ENCODE data around the gene IGFBP2. TPM values are rescaled to one million over a fixed set of nuclear protein-coding genes. Genes with fewer than 3 reads are reported as not detected.

IGFBP2 gene
- total RNA-seq, 1 experiment from 2014 or later: 363 TPM

GRCh38 chr2:216688731-216689340 is 55.6 kb downstream of the IGFBP2 start:
- H3K9me3 ChIP-seq (ENCODE audit: control insufficient read depth, low read depth, low read length): no peaks in the 10 kb centered on the region
- Mint-ChIP-seq H3K9me3 (no peaks in the 10 kb centered on the region; a peak in 1 of 5 replicates), H3K4me1 (peaks cover 34 to 50% of the 10 kb centered on the region in 2 experiments), H3K27me3 (ENCODE audit: low read depth) (peaks cover 54% of the 10 kb centered on the region), H3K27ac (no peak overlapping the region), H3K4me3 (no peak overlapping the region), H3K36me3 (ENCODE audit: insufficient read depth in 1 of 3, low read depth in 3 of 3) (no peaks in the 10 kb centered on the region)
- no peak overlapping the region for H3K4ac ChIP-seq (ENCODE audit: low read depth, low read length)
- H2AFZ ChIP-seq (ENCODE audit: low read length): no peak overlapping the region
- H3K14ac ChIP-seq (ENCODE audit: insufficient read depth, low read length): no peak overlapping the region
- no peaks in the 10 kb centered on the region for H3K79me1 ChIP-seq (ENCODE audit: insufficient read depth, low read depth, low read length, poor library complexity, severe bottlenecking)
- no peak overlapping the region for H2BK5ac ChIP-seq (ENCODE audit: insufficient read length, low read length)
- H3K56ac ChIP-seq (ENCODE audit: insufficient read length, low read depth, low read length): no peak overlapping the region
- no CpG with 5 or more reads among the region's 9 CpGs for WGBS (ENCODE audit: extremely low coverage, insufficient read length, low lambda C conversion rate)
- H4K8ac ChIP-seq (replicated peaks; ENCODE audit: insufficient read length, low read depth, low read length): no peak overlapping the region
- no peak overlapping the region for H2BK120ac ChIP-seq (ENCODE audit: low read depth, low read length, poor library complexity, severe bottlenecking)
- no peak overlapping the region for H3K27ac ChIP-seq (ENCODE audit: insufficient read length, low read depth, low read length)
- no peak for DNase-seq
- H3K4me1 ChIP-seq (ENCODE audit: insufficient read depth, low read length): peaks cover 6% of the 10 kb centered on the region; the same call in 1 of the 2 replicates
- H3K23ac ChIP-seq (ENCODE audit: insufficient read length, low read depth, low read length): no peak overlapping the region
- no peak overlapping the region for H4K5ac ChIP-seq (ENCODE audit: insufficient read length, low read depth, low read length)
- TF ChIP-seq CTCF (conservative IDR thresholded peaks at IDR 0.05): no peak
- H4K91ac ChIP-seq (ENCODE audit: insufficient read length, low read depth, low read length): no peak overlapping the region
- H3K27me3 ChIP-seq (ENCODE audit: insufficient read depth, low read length): peaks cover 3% of the 10 kb centered on the region; the same call in 1 of the 2 replicates
- no peaks in the 10 kb centered on the region for H4K20me1 ChIP-seq (ENCODE audit: control insufficient read depth, insufficient read depth, insufficient read length)
- H3K4me2 ChIP-seq (ENCODE audit: insufficient read depth, insufficient read length, low read length): no peak overlapping the region
- H2BK12ac ChIP-seq (ENCODE audit: insufficient read length, low read depth, low read length): no peak overlapping the region
- H3T11ph ChIP-seq (ENCODE audit: low read length): no peak overlapping the region
- no peak overlapping the region for H3K18ac ChIP-seq (ENCODE audit: insufficient read length, low read depth, low read length)
- peaks cover 15% of the 10 kb centered on the region for H3K23me2 ChIP-seq (ENCODE audit: insufficient read length, low read depth, low read length, poor library complexity, severe bottlenecking)
- H2BK20ac ChIP-seq (ENCODE audit: low read depth, low read length, poor library complexity, severe bottlenecking): no peak overlapping the region
- no peak overlapping the region for H2BK15ac ChIP-seq (ENCODE audit: low read depth, low read length)
- H3K9ac ChIP-seq (ENCODE audit: extremely low read depth, insufficient read length, low read length): no peak overlapping the region
- H3K79me2 ChIP-seq (ENCODE audit: insufficient read depth, low read length): no peaks in the 10 kb centered on the region
- no peak overlapping the region for H2AK5ac ChIP-seq (ENCODE audit: insufficient read length, low read length)
